HEK293T (cell line): ENCODE data around the gene ALOX5.
"Not testable (repeated sequence)": the region's sequence is repeated elsewhere in the genome, so short reads cannot be mapped to it uniquely, and the experiment has no call there.

Experiments used
- ARNT ChIP-seq: fragments of 450-650 bp; IDR thresholded peaks from 2 replicates; pipeline ENCODE4 v1.6.1; 2017; ENCODE audit warnings: mild to moderate bottlenecking
- BHLHE40 ChIP-seq: fragments of 450-650 bp; IDR thresholded peaks from 2 replicates; pipeline ENCODE4 v1.6.1; 2016; ENCODE audit warnings: mild to moderate bottlenecking, moderate library complexity, borderline replicate concordance
- CTBP1 ChIP-seq: fragments of 450-650 bp; IDR thresholded peaks from 2 replicates; pipeline ENCODE4 v1.6.1; 2016; ENCODE audit warnings: borderline replicate concordance
- ELF4 ChIP-seq: fragments of 450-650 bp; IDR thresholded peaks from 2 replicates; pipeline ENCODE4 v1.6.1; 2017; ENCODE audit warnings: antibody characterized with exemption
- FOXK2 ChIP-seq: fragments of 450-650 bp; IDR thresholded peaks from 2 replicates; pipeline ENCODE4 v1.6.1; 2016; ENCODE audit warnings: mild to moderate bottlenecking
- HDGF ChIP-seq: fragments of 450-650 bp; IDR thresholded peaks from 2 replicates; pipeline ENCODE4 v1.6.1; 2017; ENCODE audit warnings: antibody characterized with exemption, borderline replicate concordance
- L3MBTL2 ChIP-seq: fragments of 450-650 bp; conservative IDR thresholded peaks from 2 replicates; pipeline ENCODE4 v1.6.1; 2016; ENCODE audit warnings: mild to moderate bottlenecking
- LEF1 ChIP-seq: fragments of 450-650 bp; IDR thresholded peaks from 2 replicates; pipeline ENCODE4 v1.6.1; 2017; ENCODE audit warnings: mild to moderate bottlenecking, borderline replicate concordance
- NFRKB ChIP-seq: fragments of 450-650 bp; IDR thresholded peaks from 2 replicates; pipeline ENCODE4 v1.6.1; 2016; ENCODE audit warnings: mild to moderate bottlenecking, moderate library complexity
- SP1 ChIP-seq: fragments of 450-650 bp; IDR thresholded peaks from 2 replicates; pipeline ENCODE4 v1.6.1; 2017
- SUZ12 ChIP-seq: fragments of 450-650 bp; IDR thresholded peaks from 2 replicates; pipeline ENCODE4 v1.6.1; 2016; ENCODE audit warnings: mild to moderate bottlenecking
- TARDBP ChIP-seq: fragments of 450-650 bp; IDR thresholded peaks from 2 replicates; pipeline ENCODE4 v1.6.1; 2016
- ZNF384 ChIP-seq: fragments of 450-650 bp; IDR thresholded peaks from 2 replicates; pipeline ENCODE4 v1.6.1; 2016

GRCh38 chr10:45331824-45332223 lies 42.2 kb upstream of the ALOX5 start:
- not testable (repeated sequence) for TF ChIP-seq HDGF, SP1, L3MBTL2, BHLHE40, SUZ12, ARNT, NFRKB, ELF4, FOXK2, LEF1, TARDBP, CTBP1, ZNF384
